CD4-positive, CD25-positive, alpha-beta regulatory T cell (primary cell): ENCODE data around the gene RABL2A. TPM values are rescaled to one million over a fixed set of nuclear protein-coding genes. Genes with fewer than 3 reads are reported as not detected.

Source experiments
- polyA plus RNA-seq, 4 donors: library from polyadenylated mRNA; unstranded; fragments of 300-500 nt; fragmentation: Illumina TruSeq; gene quantifications; one replicate each; pipeline ENCODE4 v1.2.3, GENCODE V29; 2021
- total RNA-seq: library from RNA; stranded (reverse); gene quantifications from one replicate; pipeline ENCODE4 v1.2.3, GENCODE V29; 2022

The RABL2A gene
- total and polyA plus RNA-seq, 5 donors from 2014 or later: 5.9 to 22.5 (median 7.9) TPM

Other genes starting within 250 kb of the RABL2A start
- 35.5 TPM for gene ZNG1B, start 189.6 kb upstream of the RABL2A start, total RNA-seq
- gene ZNG1B, start 189.6 kb upstream of the RABL2A start, polyA plus RNA-seq: 10 to 100 TPM; 22.2 to 34.6 (median 29.3) TPM
- not detected for gene FOXD4L1, start 128.6 kb upstream of the RABL2A start, total RNA-seq
- under 1 TPM in 1 of 4 donors, not detected in 3; 0.32 TPM for gene FOXD4L1, start 128.6 kb upstream of the RABL2A start, polyA plus RNA-seq
- gene SLC35F5, start 129.4 kb downstream of the RABL2A start, total RNA-seq: 31.6 TPM
- gene SLC35F5, start 129.4 kb downstream of the RABL2A start, polyA plus RNA-seq: 1 to 10 TPM; 3.5 to 7.3 (median 5.2) TPM